Endothelial cell of umbilical vein (primary cell): ENCODE measurements around the gene PITPNM3.

Experiments
- EZH2 ChIP-seq: IDR thresholded peaks from 2 replicates; pipeline ENCODE4 v1.6.1; 2012; ENCODE audit warnings: borderline replicate concordance, low read depth, mild to moderate bottlenecking, moderate library complexity, low read length, inconsistent platforms; ENCODE audit not compliant: severe bottlenecking
- FOS ChIP-seq: IDR thresholded peaks from 2 replicates; pipeline ENCODE4 v1.6.1; 2011; ENCODE audit warnings: mild to moderate bottlenecking, low read length, moderate library complexity, borderline replicate concordance; ENCODE audit not compliant: insufficient read depth
- GATA2 ChIP-seq: IDR thresholded peaks from 2 replicates; pipeline ENCODE4 v1.7.0; 2011; ENCODE audit warnings: low read depth, mild to moderate bottlenecking, moderate library complexity, mixed read lengths, low read length; ENCODE audit not compliant: insufficient read length, insufficient read depth
- JUN ChIP-seq: IDR thresholded peaks from 2 replicates; pipeline ENCODE4 v1.6.1; 2011; ENCODE audit warnings: borderline replicate concordance, low read depth; ENCODE audit not compliant: insufficient read length, insufficient read depth
- POLR2A ChIP-seq: IDR thresholded peaks from 2 replicates; pipeline ENCODE4 v1.6.1; 2012; ENCODE audit warnings: low read depth, mild to moderate bottlenecking, control low read depth, low read length
- POLR2AphosphoS5 ChIP-seq: IDR thresholded peaks from 2 replicates; pipeline ENCODE4 v1.6.1; 2012; ENCODE audit warnings: low read depth, mild to moderate bottlenecking, control low read depth, low read length, moderate library complexity; ENCODE audit not compliant: insufficient read depth
- TF ChIP-seq, protein P1 (sequence below), 2 donors: IDR thresholded peaks; 1 replicate in 1 of 2; 2 replicates in 1 of 2; pipeline ENCODE4 v1.5.1; 2011; ENCODE audit warnings: low read length in 2 of 2, mild to moderate bottlenecking in 2 of 2, moderate library complexity in 2 of 2, control low read depth in 1 of 2, inconsistent platforms in 1 of 2, low read depth in 1 of 2; ENCODE audit not compliant: insufficient read depth in 1 of 2; ENCODE audit errors: extremely low read depth in 1 of 2
- TF ChIP-seq, protein P2 (sequence below): IDR thresholded peaks from 2 replicates; pipeline ENCODE4 v1.6.1; 2011; ENCODE audit not compliant: insufficient read depth, insufficient read length

DNA sequence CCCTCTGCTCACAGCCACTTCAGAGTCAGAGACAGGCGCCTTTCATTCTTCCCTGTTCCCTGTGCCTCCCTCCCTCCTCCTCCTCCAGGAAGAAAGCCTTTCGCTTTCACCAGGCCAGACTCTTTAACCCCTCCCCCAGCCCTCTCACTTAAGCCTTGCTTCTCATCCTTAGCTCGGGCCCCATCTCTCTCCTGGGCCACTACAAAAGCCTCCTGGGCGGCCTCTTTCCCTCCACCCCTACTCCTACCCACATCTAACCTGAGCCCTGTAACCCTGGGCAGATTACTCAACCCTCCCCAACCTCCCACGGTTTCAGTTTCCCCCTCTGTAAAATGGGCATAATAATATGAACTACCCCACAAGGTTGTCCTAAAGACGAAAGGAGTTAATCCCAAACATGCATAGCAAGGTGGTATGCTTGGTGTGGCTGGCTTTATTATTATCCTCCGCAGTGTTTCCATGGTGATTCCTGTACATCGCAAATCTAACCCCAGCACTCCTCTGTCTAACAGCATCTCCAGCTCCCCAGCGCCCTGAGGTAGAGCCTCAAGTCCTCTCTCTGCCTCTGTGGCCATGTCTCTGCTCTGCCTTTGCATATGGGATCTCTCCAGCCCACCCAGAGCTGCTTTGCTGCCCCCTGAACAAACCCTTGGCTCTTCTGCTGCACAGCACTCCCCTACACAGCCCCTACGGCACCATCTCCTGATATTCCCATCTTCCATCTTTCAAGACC lies 94.4 kb downstream of the PITPNM3 start:
- TF ChIP-seq POLR2A (no peak), EZH2 (no peak), POLR2AphosphoS5 (no peak), JUN (no peak), FOS (no peak), GATA2 (no peak)
- TF ChIP-seq, protein P1, sequence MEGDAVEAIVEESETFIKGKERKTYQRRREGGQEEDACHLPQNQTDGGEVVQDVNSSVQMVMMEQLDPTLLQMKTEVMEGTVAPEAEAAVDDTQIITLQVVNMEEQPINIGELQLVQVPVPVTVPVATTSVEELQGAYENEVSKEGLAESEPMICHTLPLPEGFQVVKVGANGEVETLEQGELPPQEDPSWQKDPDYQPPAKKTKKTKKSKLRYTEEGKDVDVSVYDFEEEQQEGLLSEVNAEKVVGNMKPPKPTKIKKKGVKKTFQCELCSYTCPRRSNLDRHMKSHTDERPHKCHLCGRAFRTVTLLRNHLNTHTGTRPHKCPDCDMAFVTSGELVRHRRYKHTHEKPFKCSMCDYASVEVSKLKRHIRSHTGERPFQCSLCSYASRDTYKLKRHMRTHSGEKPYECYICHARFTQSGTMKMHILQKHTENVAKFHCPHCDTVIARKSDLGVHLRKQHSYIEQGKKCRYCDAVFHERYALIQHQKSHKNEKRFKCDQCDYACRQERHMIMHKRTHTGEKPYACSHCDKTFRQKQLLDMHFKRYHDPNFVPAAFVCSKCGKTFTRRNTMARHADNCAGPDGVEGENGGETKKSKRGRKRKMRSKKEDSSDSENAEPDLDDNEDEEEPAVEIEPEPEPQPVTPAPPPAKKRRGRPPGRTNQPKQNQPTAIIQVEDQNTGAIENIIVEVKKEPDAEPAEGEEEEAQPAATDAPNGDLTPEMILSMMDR (IDR thresholded peaks at IDR 0.05; ENCODE audit: extremely low read depth in 1 of 2, insufficient read depth in 1 of 2, low read depth in 1 of 2, low read length in 2 of 2) = no peak
- TF ChIP-seq, protein P2, sequence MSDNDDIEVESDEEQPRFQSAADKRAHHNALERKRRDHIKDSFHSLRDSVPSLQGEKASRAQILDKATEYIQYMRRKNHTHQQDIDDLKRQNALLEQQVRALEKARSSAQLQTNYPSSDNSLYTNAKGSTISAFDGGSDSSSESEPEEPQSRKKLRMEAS = no peak
